Esophagus muscularis mucosa (tissue), 4 donors: ENCODE results near the gene TMC7. TPM values are rescaled to one million over a fixed set of nuclear protein-coding genes. Genes with fewer than 3 reads are reported as not detected.

Experiments used
- DNase-seq: peaks from one replicate; pipeline ENCODE4 v3.0.0-alpha.2; 2017; ENCODE audit errors: extremely low spot score
- H3K27ac ChIP-seq, 4 donors: fragments of 200-600 bp; sonication (generic); replicated peaks in 1 of 4; 1 replicate in 3 of 4; 2 replicates in 1 of 4; pipeline ENCODE4 v1.5.1; 2016 to 2019; ENCODE audit warnings: mild to moderate bottlenecking in 1 of 4
- H3K27me3 ChIP-seq, 4 donors: fragments of 200-600 bp; sonication (generic); one replicate each; pipeline versions ENCODE4 v1.5.1 to v1.6.0; 2016 to 2019
- H3K36me3 ChIP-seq, 4 donors: fragments of 200-600 bp; sonication (generic); one replicate each; pipeline ENCODE4 v1.5.1; 2016 to 2019
- H3K4me1 ChIP-seq, 4 donors: fragments of 200-600 bp; sonication (generic); one replicate each; pipeline ENCODE4 v1.5.1; 2016 to 2019
- H3K4me3 ChIP-seq, 4 donors: fragments of 200-600 bp; sonication (generic); 1 replicate in 2 of 4; 2 replicates in 2 of 4; pipeline ENCODE4 v1.5.1; 2016 to 2019; ENCODE audit warnings: mild to moderate bottlenecking in 4 of 4, moderate library complexity in 1 of 4
- H3K9me3 ChIP-seq, 4 donors: fragments of 200-600 bp; sonication (generic); 1 replicate in 3 of 4; 2 replicates in 1 of 4; pipeline ENCODE4 v1.5.1; 2016 to 2019
- EP300 ChIP-seq: sonication (generic); formaldehyde crosslinking; IDR thresholded peaks from one replicate; pipeline ENCODE4 v1.6.1; 2017; ENCODE audit warnings: antibody characterized with exemption
- POLR2A ChIP-seq: fragments of 450-650 bp; IDR thresholded peaks from one replicate; pipeline ENCODE4 v1.6.1; 2017; ENCODE audit warnings: antibody characterized with exemption, moderate library complexity, mild to moderate bottlenecking, low read depth
- POLR2AphosphoS5 ChIP-seq, 2 donors: sonication (generic); formaldehyde crosslinking; IDR thresholded peaks; one replicate each; pipeline ENCODE4 v1.6.1; 2017; ENCODE audit warnings: antibody characterized with exemption in 2 of 2
- WGBS: methylation state at CpG from one replicate; pipeline ENCODE4 v1.1.5; 2018; 5-methylcytosine and 5-hydroxymethylcytosine counted together
- intact Hi-C: fragments of 100-400 bp; cut with DNase I; formaldehyde crosslinking; loops from one replicate; pipeline ENCODE4 v1.15.1; 2023
- total RNA-seq, 4 donors: library from RNA; depleted of rRNA; stranded (reverse); fragments of >200 nt; gene quantifications; one replicate each; pipeline versions ENCODE4 v1.1.0 to v1.2.1, GENCODE V29; 2016
- TF ChIP-seq, protein P1 (sequence below), 3 experiments: fragments of 200-600 bp in 2 of 3; fragments of 450-650 bp in 1 of 3; sonication (generic) in 2 of 3; IDR thresholded peaks; one replicate each; pipeline ENCODE4 v1.5.1; 2017 to 2019; ENCODE audit warnings: antibody characterized with exemption in 3 of 3, mild to moderate bottlenecking in 2 of 3, moderate library complexity in 1 of 3

Gene TMC7
- total RNA-seq, 4 donors from 2014 or later = 0.17 to 0.83 (median 0.56) TPM

DNA sequence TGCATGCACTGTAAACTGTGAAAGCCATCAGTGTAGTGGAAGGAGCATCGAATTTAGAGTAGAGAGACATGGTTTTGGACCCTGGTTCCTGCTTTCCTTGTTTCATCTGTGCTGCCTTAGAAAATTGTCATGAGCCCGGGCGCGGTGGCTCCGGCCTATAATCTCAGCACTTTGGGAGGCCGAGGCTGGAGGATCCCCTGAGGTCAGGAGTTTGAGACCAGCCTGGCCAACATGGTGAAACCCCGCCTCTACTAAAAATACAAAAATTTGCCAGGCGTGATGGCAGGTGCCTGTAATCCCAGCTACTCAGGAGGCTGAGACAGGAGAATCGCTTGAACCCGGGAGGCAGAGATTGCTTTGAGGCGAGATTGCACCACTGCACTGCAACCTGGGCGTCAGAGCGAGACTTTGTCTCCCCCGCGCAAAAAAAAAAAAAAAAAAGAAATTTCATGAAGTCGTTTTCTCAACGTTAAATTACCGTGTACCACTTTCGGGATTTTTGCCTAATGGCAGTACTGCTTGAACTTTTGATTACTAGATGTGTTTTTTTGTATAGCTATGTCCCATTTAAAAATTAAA, 84.6 kb downstream of the TMC7 start:
- no peaks in the 10 kb centered on the region for H3K9me3 ChIP-seq
- peaks cover 3 to 23% (median 11%) of the 10 kb centered on the region in 4 donors for H3K36me3 ChIP-seq
- no peaks in the 10 kb centered on the region for H3K27me3 ChIP-seq
- WGBS = 58% methylated on average over 19 of the region's 19 CpGs
- intact Hi-C loops = loop anchor here (10.0 kb wide), 1 partner anchor 456 kb away; the partner anchor contains the start of genes CCP110 and GDE1
- H3K27ac ChIP-seq = peak overlapping the region; percentile 97 to 99 (median 98)
- DNase-seq = no peak
- TF ChIP-seq POLR2A = no peak
- TF ChIP-seq, protein P1, sequence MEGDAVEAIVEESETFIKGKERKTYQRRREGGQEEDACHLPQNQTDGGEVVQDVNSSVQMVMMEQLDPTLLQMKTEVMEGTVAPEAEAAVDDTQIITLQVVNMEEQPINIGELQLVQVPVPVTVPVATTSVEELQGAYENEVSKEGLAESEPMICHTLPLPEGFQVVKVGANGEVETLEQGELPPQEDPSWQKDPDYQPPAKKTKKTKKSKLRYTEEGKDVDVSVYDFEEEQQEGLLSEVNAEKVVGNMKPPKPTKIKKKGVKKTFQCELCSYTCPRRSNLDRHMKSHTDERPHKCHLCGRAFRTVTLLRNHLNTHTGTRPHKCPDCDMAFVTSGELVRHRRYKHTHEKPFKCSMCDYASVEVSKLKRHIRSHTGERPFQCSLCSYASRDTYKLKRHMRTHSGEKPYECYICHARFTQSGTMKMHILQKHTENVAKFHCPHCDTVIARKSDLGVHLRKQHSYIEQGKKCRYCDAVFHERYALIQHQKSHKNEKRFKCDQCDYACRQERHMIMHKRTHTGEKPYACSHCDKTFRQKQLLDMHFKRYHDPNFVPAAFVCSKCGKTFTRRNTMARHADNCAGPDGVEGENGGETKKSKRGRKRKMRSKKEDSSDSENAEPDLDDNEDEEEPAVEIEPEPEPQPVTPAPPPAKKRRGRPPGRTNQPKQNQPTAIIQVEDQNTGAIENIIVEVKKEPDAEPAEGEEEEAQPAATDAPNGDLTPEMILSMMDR (IDR thresholded peaks at IDR 0.05) = no peak
- peak overlapping the region; percentile 76 to 86 (median 78) for H3K4me3 ChIP-seq
- peaks cover 14 to 27% (median 23%) of the 10 kb centered on the region in 4 donors for H3K4me1 ChIP-seq

DNA sequence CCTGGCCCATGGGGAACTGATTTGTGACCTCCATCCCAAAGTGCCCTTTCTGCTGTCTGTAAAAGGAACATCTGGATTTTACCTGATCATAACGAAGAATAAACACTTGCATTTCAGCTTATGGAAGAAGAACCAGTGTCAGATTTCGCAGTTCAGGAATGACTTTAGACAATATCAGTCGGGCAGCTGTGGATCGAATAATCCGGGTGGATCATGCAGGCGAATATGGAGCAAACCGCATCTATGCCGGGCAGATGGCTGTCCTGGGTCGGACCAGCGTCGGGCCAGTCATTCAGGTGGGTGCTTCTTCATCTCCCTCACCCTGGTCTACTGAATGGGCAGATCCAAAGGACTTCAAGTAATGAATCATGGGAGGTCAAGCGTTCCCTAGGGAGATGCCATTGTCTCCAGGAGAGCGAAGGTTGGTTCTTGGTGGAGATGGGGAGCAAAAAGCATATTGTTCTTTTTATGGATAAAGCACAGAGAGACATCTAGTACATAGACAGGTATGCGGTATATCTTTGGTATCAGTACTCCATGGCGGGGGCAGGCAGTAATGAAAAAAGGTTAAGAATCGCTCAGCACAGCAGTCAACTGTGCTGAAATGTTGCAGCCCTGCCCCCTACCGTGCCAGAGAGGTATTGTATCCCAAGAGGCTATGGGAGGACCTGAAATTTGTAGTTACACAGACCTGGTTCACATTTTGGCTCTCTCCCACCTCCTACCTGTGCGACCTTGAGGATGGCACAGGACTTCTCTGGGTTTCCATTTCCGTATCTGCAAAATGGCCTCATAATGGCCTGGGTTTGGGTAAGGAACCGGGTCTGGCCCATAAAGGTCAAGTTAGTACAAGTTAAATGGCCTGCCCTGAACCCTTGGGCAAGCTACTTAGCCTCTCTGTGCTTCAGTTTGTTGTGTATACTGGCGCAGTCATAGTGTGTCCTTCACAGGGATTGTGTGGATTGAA, 88.4 kb downstream of the TMC7 start:
- no peak overlapping the region for H3K27ac ChIP-seq
- TF ChIP-seq POLR2A (no peak), POLR2AphosphoS5 (IDR thresholded peaks at IDR 0.05) (no peak)
- TF ChIP-seq, protein P1 (IDR thresholded peaks at IDR 0.05) = peak; percentile 37 to 62 (median 38)
- H3K36me3 ChIP-seq = peaks cover 6 to 56% (median 33%) of the 10 kb centered on the region in 4 donors
- WGBS = 84% methylated on average over 21 of the region's 21 CpGs
- H3K27me3 ChIP-seq = no peaks in the 10 kb centered on the region
- no peaks in the 10 kb centered on the region for H3K9me3 ChIP-seq
- peaks cover 11 to 52% (median 41%) of the 10 kb centered on the region in 4 donors for H3K4me1 ChIP-seq
- intact Hi-C loops = loop anchor here (5.0 kb wide), 1 partner anchor 90 kb away; the partner anchor contains the start of gene TMC7
- DNase-seq = no peak
- no peak overlapping the region for H3K4me3 ChIP-seq

DNA sequence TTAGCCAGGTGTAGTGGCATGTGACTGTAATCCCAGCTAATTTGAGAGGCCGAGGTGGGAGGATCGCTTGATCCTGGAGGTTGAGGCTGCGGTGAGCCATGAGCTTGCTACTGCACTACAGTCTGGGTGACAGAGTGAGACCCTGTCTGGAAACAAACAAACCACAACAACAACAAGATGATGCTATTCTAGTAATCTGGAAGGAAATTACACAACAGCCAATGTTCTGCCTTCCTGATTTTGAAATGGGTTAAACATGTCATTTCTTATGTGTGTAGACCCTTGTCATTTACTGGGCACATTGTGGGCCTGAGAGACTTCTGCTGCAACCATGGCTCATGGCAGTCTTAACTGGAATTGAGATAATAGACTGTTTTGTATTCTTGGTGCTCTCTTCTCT, 89.6 kb downstream of the TMC7 start:
- TF ChIP-seq, protein P1 (IDR thresholded peaks at IDR 0.05) = no peak
- TF ChIP-seq POLR2A = no peak
- TF ChIP-seq EP300 = no peak
- no peak for TF ChIP-seq POLR2AphosphoS5 (IDR thresholded peaks at IDR 0.05)
- Histone ChIP-seq H3K4me3 (no peak overlapping the region), H3K36me3 (peaks cover 9 to 69% (median 41%) of the 10 kb centered on the region in 4 donors), H3K4me1 (peaks cover 8 to 53% (median 39%) of the 10 kb centered on the region in 4 donors), H3K27ac (peak overlapping the region in 3 of 4 donors; percentile 5 to 72 (median 59)), H3K9me3 (no peaks in the 10 kb centered on the region), H3K27me3 (no peaks in the 10 kb centered on the region)
- intact Hi-C loops = loop anchor here (5.0 kb wide), 1 partner anchor 91 kb away; the partner anchor contains the start of gene TMC7
- WGBS = 100% methylated on average over 3 of the region's 3 CpGs
- DNase-seq = no peak

DNA sequence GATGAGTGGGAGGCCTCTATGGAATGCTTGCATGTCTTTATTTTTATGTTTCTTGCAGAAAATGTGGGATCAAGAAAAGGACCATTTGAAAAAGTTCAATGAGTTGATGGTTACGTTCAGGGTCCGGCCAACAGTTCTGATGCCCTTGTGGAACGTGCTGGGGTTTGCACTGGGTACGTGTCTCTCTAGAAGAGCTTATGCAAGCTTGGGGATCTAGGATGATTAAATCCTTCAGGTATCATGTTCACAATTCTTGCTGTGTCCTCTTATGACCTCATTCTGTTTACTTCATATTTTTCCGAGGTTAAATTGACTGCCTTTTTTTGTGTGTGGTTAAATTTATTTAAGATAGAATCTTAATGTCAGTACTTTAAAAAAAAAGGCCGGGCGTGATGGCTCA, 90.1 kb downstream of the TMC7 start:
- DNase-seq = no peak

More for the DNA sequence above, 90.1 kb downstream of the TMC7 start:
- H3K36me3 ChIP-seq = peaks cover 14 to 74% (median 45%) of the 10 kb centered on the region in 4 donors
- intact Hi-C loops = loop anchor here (5.0 kb wide), 1 partner anchor 92 kb away; the partner anchor contains the start of gene TMC7
- TF ChIP-seq POLR2A (no peak), EP300 (no peak), POLR2AphosphoS5 (IDR thresholded peaks at IDR 0.05) (no peak)
- TF ChIP-seq, protein P1 (IDR thresholded peaks at IDR 0.05) = no peak
- H3K4me1 ChIP-seq = peaks cover 2 to 48% (median 34%) of the 10 kb centered on the region in 4 donors
- no peak overlapping the region for H3K4me3 ChIP-seq
- peak overlapping the region in 3 of 4 donors; percentile 5 to 72 (median 59) for H3K27ac ChIP-seq
- 44% methylated on average over 7 of the region's 7 CpGs for whole genome bisulfite sequencing
- H3K9me3 ChIP-seq = no peaks in the 10 kb centered on the region
- H3K27me3 ChIP-seq = no peaks in the 10 kb centered on the region
